HG03565 (cell line): Measurements from ENCODE around the gene CHFR.
"Not testable (repeated sequence)": the region's sequence is repeated elsewhere in the genome, so short reads cannot be mapped to it uniquely, and the experiment has no call there.

Experiments
- ATAC-seq: cut with Tn5 transposase; IDR thresholded peaks from one replicate; pipeline ENCODE4 v1.9.1; 2021; ENCODE audit warnings: mild to moderate bottlenecking, moderate library complexity; ENCODE audit not compliant: unreplicated experiment

The CHFR gene

DNA sequence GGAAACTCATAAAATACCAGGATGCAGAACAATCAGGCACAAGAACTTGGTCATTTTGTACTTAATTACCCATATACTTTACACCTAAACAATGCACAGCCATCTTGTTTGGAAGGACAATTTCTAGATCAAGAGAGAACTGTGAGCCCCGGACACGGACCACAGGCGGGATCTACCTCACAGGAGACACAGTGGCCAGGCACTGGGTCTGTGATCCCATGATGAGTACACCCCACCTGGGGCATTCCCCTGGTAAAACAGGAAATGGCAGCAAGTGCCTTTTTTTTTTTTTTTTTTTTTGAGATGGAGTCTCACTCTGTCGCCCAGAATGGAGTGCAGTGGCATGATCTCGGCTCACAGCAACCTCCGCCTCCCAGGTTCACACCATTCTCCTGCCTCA is 74.0 kb downstream of the CHFR start:
- no peak for ATAC-seq

DNA sequence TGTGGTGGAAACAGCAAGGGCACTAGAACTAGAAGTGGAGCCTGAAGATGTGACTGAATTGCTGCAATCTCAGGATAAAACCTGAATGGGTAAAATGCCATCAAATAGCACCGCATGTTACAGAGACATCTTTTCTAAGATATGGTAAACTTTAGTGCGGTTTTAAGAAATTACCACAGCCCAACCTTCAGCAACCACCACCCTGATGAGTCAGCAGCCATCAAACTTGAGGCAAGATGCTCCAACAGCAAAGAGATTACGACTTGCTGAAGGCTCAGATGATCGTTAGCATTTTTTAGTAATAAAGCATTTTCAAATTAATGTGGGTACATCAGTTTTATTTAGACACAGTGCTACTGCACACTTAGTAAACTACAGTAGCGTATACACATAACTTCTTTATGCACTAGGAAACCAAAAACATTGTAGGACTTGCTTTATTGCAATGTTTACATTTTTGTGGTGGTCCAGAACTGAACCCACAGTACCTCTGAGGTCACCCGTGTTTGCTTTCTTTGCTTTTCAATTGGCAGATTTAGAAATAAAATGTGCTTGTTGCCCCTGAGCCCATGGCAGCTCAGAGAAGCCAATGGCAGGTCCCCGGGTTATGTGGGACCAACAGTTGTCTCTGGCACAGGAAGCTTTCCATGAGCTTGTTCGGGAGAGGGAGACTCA is 74.6 kb downstream of the CHFR start:
- no peak for ATAC-seq

DNA sequence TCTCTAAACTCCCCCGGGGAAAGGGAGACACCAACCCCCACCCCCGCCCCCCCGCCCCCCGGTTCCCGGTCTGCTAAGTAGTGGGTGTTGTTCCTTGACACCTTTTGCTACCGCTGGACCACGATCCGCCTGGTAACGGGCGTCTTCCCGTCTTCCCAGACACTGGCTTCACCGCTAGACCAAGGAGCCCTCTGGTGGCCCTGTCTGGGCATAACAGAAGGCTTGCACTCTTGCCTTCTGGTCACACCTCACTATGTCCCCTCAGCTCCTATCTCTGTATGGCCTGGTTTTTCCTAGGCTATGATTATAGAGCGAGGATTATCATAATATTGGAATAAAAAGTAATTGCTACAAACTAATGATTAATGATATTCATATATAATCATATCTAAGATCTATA is 78.0 kb downstream of the CHFR start:
- ATAC-seq, result not testable (repeated sequence)

DNA sequence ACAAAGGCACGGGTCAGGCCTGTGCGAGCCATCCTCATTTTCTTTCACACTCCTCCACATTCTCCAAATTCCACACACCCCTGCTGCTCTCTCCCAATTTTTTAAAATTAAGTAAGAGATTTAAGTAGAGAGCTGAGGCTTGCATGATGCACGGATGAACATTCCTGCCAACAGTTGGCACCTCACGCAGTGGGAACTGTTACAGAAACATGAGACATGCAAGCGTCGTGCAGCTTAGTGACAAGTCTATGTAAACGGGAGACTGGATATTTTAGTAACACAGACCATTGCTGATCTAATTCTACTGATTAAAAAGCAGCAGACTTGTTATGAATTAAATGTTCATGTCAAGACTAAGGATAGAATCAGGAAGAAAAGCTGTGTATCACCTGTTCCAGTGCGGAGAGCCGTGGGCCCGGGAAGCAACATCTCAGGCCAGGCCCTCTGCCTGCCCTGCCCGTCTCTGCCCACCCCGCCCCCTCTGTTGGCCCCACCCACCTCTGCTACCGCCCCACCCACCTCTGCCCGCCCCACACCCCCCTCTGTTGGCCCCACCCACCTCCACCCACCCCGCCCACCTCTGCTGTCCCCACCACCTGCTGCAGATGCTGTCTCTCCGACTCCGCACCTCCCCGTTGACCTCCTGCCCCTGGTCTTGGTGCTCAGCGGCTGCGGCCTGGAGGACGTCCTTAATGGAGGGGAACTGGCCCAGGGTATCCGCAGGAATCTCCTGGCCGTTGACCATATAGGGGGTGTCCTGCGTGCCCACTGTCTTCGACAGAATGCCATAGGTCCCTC is 79.9 kb downstream of the CHFR start:
- ATAC-seq, result no peak

DNA sequence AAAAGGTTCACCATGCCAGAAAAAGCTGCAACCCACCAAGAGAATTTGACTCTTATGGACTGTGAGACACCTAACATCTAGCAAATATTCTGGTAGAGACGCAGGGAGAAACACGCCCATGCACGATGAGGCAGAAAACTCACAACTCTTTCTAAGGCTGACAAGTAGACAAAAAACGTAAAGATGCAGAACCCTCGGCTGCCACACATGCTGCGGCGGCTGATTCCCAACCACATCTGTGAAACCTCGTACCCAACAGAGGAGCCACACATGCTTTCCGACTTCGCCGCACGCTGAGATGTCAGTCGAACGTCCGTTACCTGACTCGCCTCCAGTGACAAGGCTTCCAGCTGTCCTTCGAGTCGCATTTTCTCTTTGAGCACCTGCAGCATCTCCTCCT is 80.5 kb downstream of the CHFR start:
- no peak for ATAC-seq

DNA sequence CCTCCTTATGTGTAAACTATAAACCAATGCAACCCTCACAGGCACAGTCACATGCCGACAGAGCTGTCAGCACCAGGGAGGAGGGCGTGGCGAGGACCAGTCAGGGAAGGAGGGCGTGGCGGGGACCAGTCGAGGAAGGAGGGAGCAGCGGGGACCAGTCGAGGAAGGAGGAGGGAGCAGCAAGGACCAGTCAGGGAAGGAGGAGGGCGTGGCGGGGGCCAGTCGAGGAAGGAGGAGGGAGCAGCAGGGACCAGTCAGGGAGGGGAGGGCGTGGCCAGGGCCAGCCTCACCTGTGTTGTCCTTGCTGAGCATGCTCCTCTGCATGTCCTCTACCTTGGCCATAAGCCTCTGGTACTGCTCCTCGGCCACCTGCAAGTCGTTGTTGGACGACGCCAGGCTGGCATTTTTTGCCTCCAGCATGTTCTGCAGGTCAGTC is 83.0 kb downstream of the CHFR start:
- ATAC-seq, result no peak

DNA sequence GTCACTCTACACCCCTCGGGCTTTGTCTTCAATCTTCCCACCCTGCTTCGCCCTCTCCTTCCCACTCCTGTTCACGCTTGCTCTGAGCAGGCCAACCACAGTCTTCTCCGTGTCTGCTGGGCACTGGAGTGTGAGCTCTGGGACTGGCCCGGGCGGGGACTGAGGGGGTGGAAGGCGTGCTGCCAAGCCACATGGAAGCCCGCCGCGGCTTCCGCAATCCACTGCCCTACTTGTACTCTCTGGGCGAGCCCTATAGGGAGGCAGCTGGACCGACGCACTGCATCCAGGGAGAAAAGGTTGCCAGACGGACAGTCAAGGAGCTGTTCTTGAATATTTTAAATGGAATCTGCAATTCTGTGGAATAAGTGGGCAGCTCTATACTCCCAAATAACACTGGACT is 83.5 kb downstream of the CHFR start:
- ATAC-seq, result no peak

DNA sequence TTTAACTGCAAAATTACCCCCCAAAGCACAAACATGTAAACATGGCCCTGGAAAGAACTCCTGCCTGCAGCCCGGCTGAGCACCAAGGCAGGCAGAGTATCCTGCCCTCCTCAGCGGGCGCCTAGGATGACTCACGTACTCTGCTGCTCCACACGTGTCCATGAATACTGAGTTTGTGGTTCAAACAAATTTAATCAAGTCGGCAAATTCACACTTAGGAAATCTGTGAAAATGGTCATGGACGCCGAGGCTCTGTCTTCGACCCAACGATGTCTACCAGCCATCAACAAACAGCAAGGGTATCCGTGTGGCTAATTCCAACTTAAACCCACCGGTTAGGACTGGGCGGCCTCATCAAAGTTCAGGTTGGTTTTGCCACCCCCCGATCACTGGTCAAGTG is 84.3 kb downstream of the CHFR start:
- ATAC-seq, result no peak

DNA sequence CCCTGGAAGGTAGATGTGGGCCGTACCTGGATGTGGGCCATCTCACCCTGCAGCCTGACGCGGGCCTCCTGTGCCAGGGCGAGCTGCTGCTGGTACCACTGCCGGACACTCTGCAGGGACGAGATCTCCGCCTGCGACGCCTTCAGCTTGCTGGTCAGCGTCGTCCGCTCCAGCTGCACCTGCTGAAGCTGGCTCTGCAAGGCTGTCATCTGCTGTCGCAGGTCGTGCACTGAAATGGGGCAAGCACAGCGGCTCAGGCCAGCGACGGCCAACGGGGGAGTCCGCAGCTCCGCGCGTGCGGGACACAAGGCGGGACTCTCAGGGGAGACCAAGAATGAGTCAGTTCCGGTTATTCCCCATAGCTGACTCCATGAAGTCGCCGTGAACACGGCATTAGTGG is 85.7 kb downstream of the CHFR start:
- ATAC-seq, result no peak

DNA sequence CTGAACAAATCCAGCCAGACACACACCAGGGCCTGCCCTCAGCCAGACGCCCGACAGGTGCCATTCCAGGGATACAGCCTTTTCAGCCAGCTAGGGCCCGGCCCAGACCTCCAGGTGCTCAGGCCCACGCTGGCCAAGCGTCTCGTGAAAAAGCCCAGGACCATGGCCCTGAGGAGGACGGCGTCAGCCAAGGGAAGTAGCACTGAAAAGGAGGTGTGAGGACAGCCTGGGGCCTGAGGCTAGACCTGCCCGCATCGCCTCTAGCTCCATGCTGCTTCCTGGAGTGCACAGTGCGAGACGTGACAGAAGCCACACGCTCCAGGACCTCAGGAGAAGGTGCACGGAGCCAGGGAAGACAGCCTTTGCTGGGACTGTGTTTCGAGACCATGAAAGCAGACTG is 88.6 kb downstream of the CHFR start:
- no peak for ATAC-seq

DNA sequence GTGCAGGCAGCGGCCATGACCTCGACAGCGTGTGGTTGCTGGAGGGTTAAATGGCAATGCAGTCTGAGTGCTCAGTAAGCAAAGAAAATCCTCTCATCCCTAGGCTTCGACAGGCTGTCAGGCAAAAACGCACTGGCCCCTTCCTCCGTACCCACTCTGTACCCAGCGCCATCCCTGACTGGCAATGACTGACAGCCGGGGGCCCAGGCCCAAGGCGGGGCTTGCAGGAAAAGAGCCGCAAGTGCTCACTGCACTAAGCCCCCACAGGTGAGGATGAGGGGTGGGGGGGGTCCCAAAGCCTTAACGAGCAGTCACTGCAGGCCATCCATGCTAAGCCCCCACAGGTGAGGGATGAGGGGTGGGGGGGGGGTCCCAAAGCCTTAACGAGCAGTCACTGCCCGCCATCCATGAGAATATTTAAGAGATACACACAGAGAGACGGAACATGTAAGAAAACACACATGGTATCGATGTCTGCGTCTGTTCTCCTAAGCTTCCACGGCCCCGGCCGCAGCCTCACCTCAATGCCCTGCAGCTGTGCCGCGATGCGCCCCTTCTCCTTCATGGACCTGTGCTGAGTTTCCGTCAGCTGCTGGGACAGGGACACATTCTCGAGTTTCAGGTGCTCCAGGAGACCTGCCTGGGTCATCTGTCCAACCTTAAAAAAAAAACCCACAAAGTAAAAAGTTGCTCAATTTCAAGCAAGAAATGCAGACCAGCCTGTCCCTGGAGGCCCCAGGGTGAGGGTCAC is 89.4 kb downstream of the CHFR start:
- no peak for ATAC-seq

DNA sequence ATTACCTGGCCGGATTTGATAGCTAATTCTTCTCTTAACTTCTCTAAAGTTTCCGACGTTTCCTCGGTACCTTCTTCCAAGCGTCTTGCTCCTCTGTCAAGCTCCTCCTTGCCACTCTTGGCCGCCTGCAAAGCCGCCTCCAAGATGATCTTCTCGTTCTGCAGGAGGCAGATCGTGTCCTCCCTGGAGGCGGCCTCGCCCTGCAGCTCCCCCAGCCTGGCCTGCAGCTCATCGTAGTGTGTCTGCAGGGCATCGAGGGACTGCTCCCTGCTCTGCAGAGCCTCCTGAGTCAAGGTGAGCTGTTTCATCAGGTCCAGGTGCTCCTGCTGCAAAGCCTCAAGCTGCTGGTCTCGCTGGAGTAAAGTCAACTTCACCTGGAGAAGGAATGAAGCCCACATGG is 91.6 kb downstream of the CHFR start:
- no peak for ATAC-seq

DNA sequence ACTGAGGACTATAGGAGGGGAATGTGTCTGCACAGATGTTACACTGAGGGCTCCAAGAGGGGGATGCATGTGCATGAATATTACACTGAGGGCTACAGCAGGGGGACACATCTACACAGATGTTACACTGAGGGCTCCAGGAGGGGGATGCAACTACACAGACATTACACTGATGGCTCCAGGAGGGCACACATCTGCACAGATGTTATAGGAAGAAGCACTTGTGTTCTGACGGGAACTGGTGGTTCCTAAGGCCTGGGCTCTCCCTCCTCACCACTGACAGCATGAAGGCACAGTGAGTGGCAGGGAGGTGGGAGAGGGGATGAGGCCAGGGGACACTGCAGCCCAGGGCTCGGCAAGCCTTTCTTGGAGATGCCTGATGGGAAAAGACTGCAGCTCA is 95.5 kb downstream of the CHFR start:
- not testable (repeated sequence) for ATAC-seq

DNA sequence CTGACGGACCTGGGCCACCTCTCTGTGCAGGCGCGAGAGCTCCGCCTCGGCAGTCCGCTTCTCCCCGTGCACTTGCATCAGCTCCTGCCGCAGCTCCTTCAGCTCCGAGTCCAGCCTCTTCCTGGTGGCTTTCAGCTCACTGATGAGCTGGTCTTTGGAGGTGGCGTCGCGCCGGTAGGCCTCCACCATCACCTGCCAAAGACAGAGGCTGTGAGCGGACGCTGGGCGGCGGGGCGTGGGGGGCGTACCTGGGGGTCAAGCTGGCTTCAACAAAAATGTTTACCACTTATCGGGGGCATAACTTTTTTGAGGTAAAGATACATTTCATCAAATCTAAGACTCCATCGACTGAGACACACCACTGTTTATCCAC is 98.3 kb downstream of the CHFR start:
- no peak for ATAC-seq

DNA sequence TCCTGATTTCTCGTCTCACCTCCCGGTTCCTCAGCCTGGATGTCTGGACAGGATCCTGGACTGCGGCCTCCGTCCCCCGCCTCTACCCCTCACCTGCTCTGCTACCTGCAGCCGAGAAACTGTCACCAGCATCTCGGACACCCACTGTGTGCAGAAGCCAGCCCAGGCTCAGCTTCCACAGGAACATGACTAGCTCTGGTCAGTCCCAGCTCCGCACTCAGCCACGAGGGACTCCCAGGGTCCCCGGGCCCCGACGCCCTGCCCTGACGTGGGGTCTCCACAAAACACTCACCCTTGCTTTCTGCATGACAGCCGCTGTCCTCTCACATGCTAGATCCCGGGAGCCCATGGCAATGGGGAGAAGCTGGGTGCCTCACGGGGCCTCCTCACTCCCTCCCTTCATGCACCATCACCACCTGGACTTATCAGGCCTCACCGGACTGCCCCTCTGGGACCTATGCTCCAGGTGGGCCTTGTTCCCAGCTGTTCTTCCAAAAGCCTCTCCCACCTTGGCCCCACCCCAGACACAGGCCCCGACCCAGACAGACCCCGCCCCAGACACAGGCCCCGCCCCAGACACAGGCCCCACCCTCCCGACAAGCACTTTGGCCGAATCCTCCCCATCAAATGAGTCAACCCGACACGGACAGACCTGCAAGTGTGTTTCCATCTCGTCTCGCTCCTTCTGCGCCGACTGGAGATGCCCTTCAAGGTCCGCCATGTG is 98.9 kb downstream of the CHFR start:
- ATAC-seq, result no peak

DNA sequence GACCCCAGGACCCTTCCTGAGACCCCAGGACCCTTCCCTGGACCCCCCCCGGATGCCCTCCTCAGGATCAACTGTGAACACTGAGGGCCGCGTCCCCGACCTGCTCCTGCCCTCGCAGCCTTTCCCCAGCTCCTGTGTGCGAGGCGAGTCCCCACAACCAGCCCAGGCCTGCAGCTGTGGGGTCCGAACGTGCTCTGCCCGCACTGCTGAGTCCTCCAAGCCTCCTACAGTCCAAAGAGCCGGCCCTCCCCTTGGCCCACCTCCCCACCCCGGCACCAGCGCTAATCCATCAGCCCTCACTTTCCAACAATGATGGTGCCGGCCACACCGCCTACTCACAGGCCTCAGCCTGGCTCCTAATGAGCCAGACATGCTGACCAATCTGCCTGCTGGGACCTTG is 99.5 kb downstream of the CHFR start:
- no peak for ATAC-seq

DNA sequence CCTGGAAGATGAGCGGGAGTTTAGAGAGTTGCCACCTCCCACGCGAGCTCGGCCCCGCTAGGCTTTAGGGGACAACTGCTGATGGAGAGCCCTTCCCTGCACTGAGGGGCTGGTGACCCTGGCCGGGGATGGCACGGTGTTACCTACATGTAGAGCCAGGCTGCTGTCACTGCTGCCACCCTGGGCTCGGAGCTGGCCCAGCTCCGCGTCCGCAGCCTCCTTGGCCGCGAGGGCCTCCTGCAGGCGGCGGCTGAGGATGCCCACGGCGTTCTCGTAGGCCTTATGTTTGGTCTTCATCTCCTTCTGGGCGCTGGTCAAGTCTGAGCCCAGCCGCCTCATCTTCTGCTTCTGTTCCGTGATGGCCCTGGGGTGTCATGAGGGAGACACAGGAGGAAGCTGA is 101.2 kb downstream of the CHFR start:
- ATAC-seq, result no peak

DNA sequence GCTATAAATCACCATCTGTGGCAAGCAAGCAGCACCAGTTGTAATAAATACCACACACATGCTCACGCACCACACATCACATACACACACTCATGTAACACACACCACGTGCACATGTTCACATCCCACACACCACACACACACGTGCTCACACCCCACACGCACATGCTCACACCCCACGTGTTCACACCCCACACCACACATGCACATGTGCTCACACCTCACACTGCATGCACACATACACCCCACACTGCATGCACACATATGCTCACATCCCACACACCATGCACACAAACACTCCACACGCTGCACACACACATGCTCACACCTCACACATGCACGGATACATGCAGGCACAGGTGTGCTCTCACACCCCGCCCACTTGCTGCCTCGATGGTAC is 102.8 kb downstream of the CHFR start:
- ATAC-seq, result no peak

DNA sequence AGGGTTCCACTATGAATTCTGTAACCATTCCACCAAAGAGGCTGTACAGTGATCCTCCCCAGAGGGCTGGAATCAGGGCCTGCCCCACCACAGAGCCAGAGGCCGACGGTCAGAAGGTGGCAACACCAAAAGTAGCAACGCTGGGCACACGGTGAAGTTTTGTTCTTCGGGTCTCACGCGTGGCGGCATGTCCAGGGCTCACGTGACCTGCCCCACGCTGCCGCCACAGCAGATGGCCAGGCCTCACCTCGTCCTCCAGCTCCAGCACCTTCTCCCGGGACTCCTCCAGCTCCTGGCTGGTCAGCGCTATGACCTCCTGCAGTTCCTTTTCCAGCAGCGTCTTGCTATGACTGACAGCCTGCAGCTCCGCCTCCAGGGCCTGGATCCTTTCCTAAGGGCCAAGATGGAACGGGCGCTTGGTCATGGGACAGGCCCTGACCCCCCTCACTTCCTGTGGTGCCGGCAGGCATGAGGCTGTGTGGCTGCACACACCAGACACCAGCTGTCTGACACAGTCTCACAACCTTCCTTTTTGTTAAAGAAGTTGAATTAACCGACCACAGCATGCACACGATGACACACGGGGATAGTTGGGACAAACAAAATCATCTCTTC is 103.4 kb downstream of the CHFR start:
- ATAC-seq, result no peak
